ENCODE measurements around the gene PALM3.
"Not testable (repeated sequence)": the region's sequence is repeated elsewhere in the genome, so short reads cannot be mapped to it uniquely, and the experiment has no call there.

- peak; percentile 72 for TF ChIP-seq CTCF (IDR thresholded peaks at IDR 0.05)
- not testable (repeated sequence) for TF ChIP-seq EZH2phosphoT487, EZH2 (IDR thresholded peaks at IDR 0.05)
Observed at GRCh38 chr19:14042659-14043608, 18.9 kb downstream of the PALM3 start.
